Lower leg skin (tissue), 3 donors: ENCODE results near the gene MYCN.

Source experiments
- CTCF ChIP-seq, 3 donors: fragments of 450-650 bp; IDR thresholded peaks; one replicate each; pipeline ENCODE4 v1.5.1; 2016; ENCODE audit warnings: antibody characterized with exemption in 3 of 3, mild to moderate bottlenecking in 3 of 3, moderate library complexity in 2 of 3
- POLR2A ChIP-seq, 2 donors: fragments of 450-650 bp; IDR thresholded peaks; one replicate each; pipeline ENCODE4 v1.6.1; 2016 to 2017; ENCODE audit warnings: antibody characterized with exemption in 2 of 2, mild to moderate bottlenecking in 1 of 2, moderate library complexity in 1 of 2

GRCh38 chr2:15965564-15966019, 25.2 kb downstream of the MYCN start:
- TF ChIP-seq CTCF (IDR thresholded peaks at IDR 0.05) (no peak), POLR2A (IDR thresholded peaks at IDR 0.05) (no peak)
